B cell (primary cell): ENCODE data around the gene PDS5A. TPM values are rescaled to one million over a fixed set of nuclear protein-coding genes. Genes with fewer than 3 reads are reported as not detected.

Experiments
- ATAC-seq: fragments of 200-7000 bp; cut with Tn5 transposase; one replicate; pipeline ENCODE4 v1.10.0; 2021; ENCODE audit warnings: low read depth, mild to moderate bottlenecking, moderate number of reproducible peaks, moderate library complexity
- CTCF ChIA-PET: fragments of 350-600 bp; sonication (Branson Sonifier 250); formaldehyde crosslinking; loops from one replicate; lab custom pipeline; 2021; ENCODE audit warnings: antibody characterized with exemption, inconsistent platforms; lab: Charles Lee
- POLR2A ChIA-PET: fragments of 350-600 bp; sonication (Branson Sonifier 250); formaldehyde crosslinking; loops from one replicate; lab custom pipeline; 2021; ENCODE audit warnings: antibody characterized with exemption; lab: Charles Lee
- DNase-seq: peaks from one replicate; pipeline ENCODE4 v3.0.0; 2013
- H2AFZ ChIP-seq: 2 replicates; pipeline ENCODE4 v1.6.1; 2012; ENCODE audit warnings: mild to moderate bottlenecking, low read depth, low read length; ENCODE audit not compliant: insufficient read depth, poor library complexity, severe bottlenecking
- H3K27ac ChIP-seq, 2 donors: 1 replicate in 1 of 2; 2 replicates in 1 of 2; pipeline ENCODE4 v1.5.1; 2012 to 2013; ENCODE audit warnings: low read length in 2 of 2, mild to moderate bottlenecking in 2 of 2, moderate library complexity in 1 of 2
- H3K27me3 ChIP-seq, 4 experiments: fragments of 200-600 bp in 1 of 4; sonication (generic) in 1 of 4; replicated peaks in 1 of 4; 1 replicate in 2 of 4; 2 replicates in 2 of 4; pipeline versions ENCODE4 v1.6.1 to v1.7.0; 2013 to 2016; ENCODE audit warnings: low read length in 3 of 4, mild to moderate bottlenecking in 2 of 4, mixed read lengths in 1 of 4, moderate library complexity in 1 of 4; ENCODE audit not compliant: insufficient read depth in 4 of 4, control insufficient read depth in 3 of 4; ENCODE audit errors: control extremely low read depth in 1 of 4
- H3K36me3 ChIP-seq, 2 experiments: replicated peaks in 1 of 2; 1 replicate in 1 of 2; 2 replicates in 1 of 2; pipeline versions ENCODE4 v1.6.1 to v1.7.1; 2013; ENCODE audit warnings: low read length in 1 of 2; ENCODE audit not compliant: insufficient read depth in 2 of 2, control insufficient read depth in 1 of 2; ENCODE audit errors: control extremely low read depth in 1 of 2, extremely low read depth in 1 of 2
- H3K4me1 ChIP-seq, 2 donors: fragments of 200-600 bp in 1 of 2; sonication (generic) in 1 of 2; 1 replicate in 1 of 2; 2 replicates in 1 of 2; pipeline versions ENCODE4 v1.5.1 to v1.6.1; 2013 to 2017; ENCODE audit warnings: low read length in 2 of 2; ENCODE audit not compliant: control insufficient read depth in 2 of 2, insufficient read depth in 2 of 2
- H3K4me2 ChIP-seq: replicated peaks from 2 replicates; pipeline ENCODE3; 2012; ENCODE audit warnings: mild to moderate bottlenecking, low read depth, low read length; ENCODE audit not compliant: poor library complexity, severe bottlenecking
- H3K4me3 ChIP-seq, 5 experiments: fragments of 200-600 bp in 1 of 5; sonication (generic) in 1 of 5; 1 replicate in 3 of 5; 2 replicates in 2 of 5; pipeline versions ENCODE4 v1.5.1 to v1.7.0; 2011 to 2016; ENCODE audit warnings: low read length in 4 of 5, mild to moderate bottlenecking in 4 of 5, low read depth in 2 of 5, control low read depth in 1 of 5, moderate library complexity in 1 of 5; ENCODE audit not compliant: insufficient read depth in 1 of 5; ENCODE audit errors: control extremely low read depth in 1 of 5, extremely low read depth in 1 of 5
- H3K79me2 ChIP-seq: fragments of 200-600 bp; sonication (generic); one replicate; pipeline ENCODE4 v1.6.0; 2016; ENCODE audit warnings: low read length; ENCODE audit not compliant: control insufficient read depth, insufficient read depth
- H3K9ac ChIP-seq: fragments of 200-600 bp; sonication (generic); 2 replicates; pipeline ENCODE4 v1.6.1; 2017; ENCODE audit warnings: mild to moderate bottlenecking, low read length, moderate library complexity
- H3K9me3 ChIP-seq, 3 donors: one replicate each; pipeline versions ENCODE4 v1.6.1 to v1.7.1; 2013; ENCODE audit warnings: low read length in 2 of 3; ENCODE audit not compliant: control insufficient read depth in 2 of 3, insufficient read depth in 1 of 3; ENCODE audit errors: control extremely low read depth in 1 of 3
- H4K20me1 ChIP-seq: 2 replicates; pipeline ENCODE4 v1.6.0; 2012; ENCODE audit warnings: mild to moderate bottlenecking, low read length; ENCODE audit not compliant: insufficient read depth, control insufficient read depth, poor library complexity, severe bottlenecking
- H3K27ac Mint-ChIP-seq: one replicate; pipeline ENCODE4 v1.8.0; 2021; ENCODE audit warnings: mixed read lengths
- H3K27me3 Mint-ChIP-seq: one replicate; pipeline ENCODE4 v1.8.0; 2021; ENCODE audit warnings: mixed read lengths
- H3K4me1 Mint-ChIP-seq: one replicate; pipeline ENCODE4 v1.8.0; 2021; ENCODE audit warnings: mixed read lengths
- H3K4me3 Mint-ChIP-seq: one replicate; pipeline ENCODE4 v1.8.0; 2021; ENCODE audit warnings: mixed read lengths
- H3K9me3 Mint-ChIP-seq: one replicate; pipeline ENCODE4 v1.8.0; 2022; ENCODE audit warnings: mixed read lengths; ENCODE audit not compliant: insufficient read depth
- CTCF ChIP-seq: fragments of 200-600 bp; IDR thresholded peaks from one replicate; pipeline ENCODE4 v1.8.0; 2022; ENCODE audit warnings: antibody characterized with exemption, mild to moderate bottlenecking
- EZH2 ChIP-seq: IDR thresholded peaks from 2 replicates; pipeline ENCODE4 v1.6.1; 2012; ENCODE audit warnings: borderline replicate concordance, low read depth, mild to moderate bottlenecking, moderate library complexity, low read length; ENCODE audit not compliant: insufficient read depth, poor library complexity, severe bottlenecking
- WGBS: methylation state at CpG from one replicate; pipeline ENCODE4 v1.1.5; 2013; ENCODE audit warnings: missing lambda C conversion rate; ENCODE audit not compliant: insufficient coverage; 5-methylcytosine and 5-hydroxymethylcytosine counted together
- intact Hi-C: fragments of 100-400 bp; cut with micrococcal nuclease; formaldehyde crosslinking; loops from one replicate; pipeline ENCODE4 v1.10.0; 2022
- polyA plus RNA-seq: library from polyadenylated mRNA; depleted of rRNA; stranded (reverse); fragments of >200 nt; gene quantifications from 2 replicates; pipeline ENCODE4 v1.2.3, GENCODE V29; 2012
- total RNA-seq, 2 donors: library from RNA; stranded (reverse); fragments of 120-200 nt in 1 of 2; gene quantifications; 1 replicate in 1 of 2; 2 replicates in 1 of 2; pipeline versions ENCODE4 v1.2.3 to v1.2.4, GENCODE V29; 2013 to 2022

Gene PDS5A
- total and polyA plus RNA-seq, 2 donors (not counting 1 experiment from before 2014, with no cell fraction given) = 19.4 to 111 TPM

- peak overlapping the region in 1 of 5 experiments; percentile 21 for H3K4me3 ChIP-seq
- H3K9me3 Mint-ChIP-seq = no peaks in the 10 kb centered on the region
- no peak overlapping the region for H2AFZ ChIP-seq
- ATAC-seq (peak; percentile 44), DNase-seq (peak; percentile 38)
- H3K9ac ChIP-seq = no peak overlapping the region
- peaks cover 53% of the 10 kb centered on the region for H3K4me1 Mint-ChIP-seq
- intact Hi-C loops = loop anchor here (1.0 kb wide), 1 partner anchor 13 kb away; no protein-coding TSS in a partner anchor
- 93% methylated on average over 6 of the region's 8 CpGs for WGBS
- ChIA-PET POLR2A (interaction anchor here (0.6 kb wide), 1 partner anchor 68 kb away, joined by 10 read pairs; no protein-coding TSS in a partner anchor), CTCF (no interaction called here)
- H3K36me3 ChIP-seq = peaks cover 2 to 16% of the 10 kb centered on the region in 2 experiments
- no peaks in the 10 kb centered on the region for H3K27me3 ChIP-seq
- H3K79me2 ChIP-seq = peaks cover 82% of the 10 kb centered on the region
- H3K4me1 ChIP-seq = peaks cover 24 to 37% of the 10 kb centered on the region in 2 donors
- no peak for TF ChIP-seq CTCF
- TF ChIP-seq EZH2 = no peak
- H3K27ac Mint-ChIP-seq = peak overlapping the region; percentile 73
- H3K27ac ChIP-seq = peak overlapping the region; percentile 8 to 42
- H4K20me1 ChIP-seq = peaks cover 31% of the 10 kb centered on the region
- H3K4me3 Mint-ChIP-seq = peak overlapping the region; percentile 41
- H3K4me2 ChIP-seq = peak overlapping the region; percentile 44
- no peaks in the 10 kb centered on the region for H3K27me3 Mint-ChIP-seq
- no peaks in the 10 kb centered on the region for H3K9me3 ChIP-seq
Measured at GRCh38 chr4:39932776-39933402, 44.8 kb downstream of the PDS5A start.

GRCh38 chr4:39931441-39931901 lies 46.2 kb downstream of the PDS5A start:
- TF ChIP-seq EZH2 (no peak), CTCF (no peak)
- peak; percentile 28 for ATAC-seq
- Histone ChIP-seq H3K4me3 (no peak overlapping the region), H3K27ac (peak overlapping the region; percentile 21 to 65), H3K9me3 (no peaks in the 10 kb centered on the region), H3K79me2 (peaks cover 78% of the 10 kb centered on the region), H3K27me3 (no peaks in the 10 kb centered on the region), H3K4me1 (peaks cover 20 to 30% of the 10 kb centered on the region in 2 donors), H3K4me2 (no peak overlapping the region), H2AFZ (no peak overlapping the region), H3K36me3 (peaks cover 0 to 11% of the 10 kb centered on the region in 2 experiments), H3K9ac (no peak overlapping the region), H4K20me1 (peaks cover 24% of the 10 kb centered on the region)
- 80% methylated on average over 2 of the region's 5 CpGs for WGBS
- ChIA-PET POLR2A (no interaction called here), CTCF (interaction anchor here (0.8 to 1.0 kb wide), 2 partner anchors 394 to 626 kb away, joined by 3 read pairs; no protein-coding TSS in a partner anchor)
- Mint-ChIP-seq H3K9me3 (no peaks in the 10 kb centered on the region), H3K4me3 (peak overlapping the region; percentile 2), H3K27me3 (no peaks in the 10 kb centered on the region), H3K4me1 (peaks cover 42% of the 10 kb centered on the region), H3K27ac (peak overlapping the region; percentile 83)
- intact Hi-C loops = no loop called here
- no peak for DNase-seq
